IPS-NIHi7 (cell line): Measurements from ENCODE around the gene PCDHGA5.
"Not testable (repeated sequence)": the region's sequence is repeated elsewhere in the genome, so short reads cannot be mapped to it uniquely, and the experiment has no call there.

Experiments used
- DNase-seq: peaks from one replicate; pipeline ENCODE4 v3.0.0; 2012; ENCODE audit warnings: mixed read lengths; ENCODE audit errors: extremely low spot score

The PCDHGA5 gene

GRCh38 chr5:141363952-141364660, at the start of gene PCDHGA5:
PCDHGA5 (plus strand) TSS chr5:141364162; CDS start chr5:141364331, 169 bp downstream.
- DNase-seq = no peak

GRCh38 chr5:141316963-141317362, 47.0 kb upstream of the PCDHGA5 start:
- not testable (repeated sequence) for DNase-seq

GRCh38 chr5:141319202-141319601, 44.8 kb upstream of the PCDHGA5 start:
- no peak for DNase-seq

GRCh38 chr5:141319699-141320098, 44.3 kb upstream of the PCDHGA5 start:
- DNase-seq = no peak

GRCh38 chr5:141320225-141321169, 43.5 kb upstream of the PCDHGA5 start, which contains the start of gene TAF7:
TAF7 (minus strand) TSS chr5:141320784; CDS start chr5:141320044, 740 bp downstream.
- peak; percentile 96 for DNase-seq

- DNase-seq = no peak
These were observed 41.7 kb upstream of the PCDHGA5 start for GRCh38 chr5:141322261-141322660.

GRCh38 chr5:141326088-141326854, 37.7 kb upstream of the PCDHGA5 start:
- DNase-seq = peak; percentile 74

GRCh38 chr5:141328231-141328630, 35.7 kb upstream of the PCDHGA5 start:
- no peak for DNase-seq

- DNase-seq = no peak
These were observed 33.5 kb upstream of the PCDHGA5 start, which contains the start of gene PCDHGA1 for GRCh38 chr5:141330299-141331080. PCDHGA1 (plus strand) TSS chr5:141330514.

- not testable (repeated sequence) for DNase-seq
These were observed 31.4 kb upstream of the PCDHGA5 start for GRCh38 chr5:141332571-141332970.

GRCh38 chr5:141338538-141339306, 25.2 kb upstream of the PCDHGA5 start, which contains the start of gene PCDHGA2:
PCDHGA2 (plus strand) TSS chr5:141338760.
- DNase-seq = peak; percentile 62

- DNase-seq = not testable (repeated sequence)
These were observed 23.1 kb upstream of the PCDHGA5 start for GRCh38 chr5:141340781-141341354.

GRCh38 chr5:141342773-141343172, 21.2 kb upstream of the PCDHGA5 start:
- DNase-seq = no peak

GRCh38 chr5:141343242-141343952, 20.6 kb upstream of the PCDHGA5 start, which contains the start of gene PCDHGA3:
PCDHGA3 (plus strand) TSS chr5:141343829; CDS start chr5:141344034, 205 bp downstream.
- DNase-seq = peak; percentile 40

- no peak for DNase-seq
These were observed 20.0 kb upstream of the PCDHGA5 start for GRCh38 chr5:141343953-141344463.

- no peak for DNase-seq
These were observed 18.6 kb upstream of the PCDHGA5 start for GRCh38 chr5:141345327-141345726.

- DNase-seq = not testable (repeated sequence)
These were observed 17.9 kb upstream of the PCDHGA5 start for GRCh38 chr5:141346017-141346416.

- peak; percentile 79 for DNase-seq
These were observed 13.9 kb upstream of the PCDHGA5 start, which contains the start of gene PCDHGB1 for GRCh38 chr5:141349917-141350619. PCDHGB1 (plus strand) TSS chr5:141350099; CDS start chr5:141350261, 162 bp downstream.
